GM23338 (cell line): ENCODE results near the gene SLC66A1.

Experiments used
- CREB1 ChIP-seq: fragments of 250-450 bp; sonication (Bioruptor Pico); IDR thresholded peaks from 2 replicates; pipeline ENCODE4 v1.5.0; 2020; ENCODE audit warnings: low read depth, mild to moderate bottlenecking, moderate library complexity
- EZH2 ChIP-seq: fragments of 200-600 bp; sonication (generic); IDR thresholded peaks from one replicate; pipeline ENCODE4 v1.8.0; 2017; ENCODE audit warnings: antibody characterized with exemption, mild to moderate bottlenecking, low read depth; ENCODE audit not compliant: unreplicated experiment
- EZH2phosphoT487 ChIP-seq: fragments of 200-600 bp; sonication (generic); IDR thresholded peaks from one replicate; pipeline ENCODE4 v1.8.1; 2018; ENCODE audit warnings: antibody characterized with exemption; ENCODE audit not compliant: unreplicated experiment
- POLR2AphosphoS5 ChIP-seq: IDR thresholded peaks from 2 replicates; pipeline ENCODE4 v1.6.1; 2016; ENCODE audit warnings: antibody characterized with exemption, low read depth
- TF ChIP-seq, protein P1 (sequence below), 2 experiments: fragments of 200-600 bp in 1 of 2; sonication (generic) in 1 of 2; conservative IDR thresholded peaks; 2 replicates each; pipeline versions ENCODE4 v1.5.1 to v1.6.1; 2016 to 2017; ENCODE audit warnings: antibody characterized with exemption in 2 of 2, low read depth in 2 of 2, mild to moderate bottlenecking in 2 of 2, moderate library complexity in 1 of 2
- TF ChIP-seq, protein P2 (sequence below): IDR thresholded peaks from one replicate; pipeline ENCODE4 v1.6.1; 2018; ENCODE audit warnings: antibody characterized with exemption; ENCODE audit not compliant: unreplicated experiment

DNA sequence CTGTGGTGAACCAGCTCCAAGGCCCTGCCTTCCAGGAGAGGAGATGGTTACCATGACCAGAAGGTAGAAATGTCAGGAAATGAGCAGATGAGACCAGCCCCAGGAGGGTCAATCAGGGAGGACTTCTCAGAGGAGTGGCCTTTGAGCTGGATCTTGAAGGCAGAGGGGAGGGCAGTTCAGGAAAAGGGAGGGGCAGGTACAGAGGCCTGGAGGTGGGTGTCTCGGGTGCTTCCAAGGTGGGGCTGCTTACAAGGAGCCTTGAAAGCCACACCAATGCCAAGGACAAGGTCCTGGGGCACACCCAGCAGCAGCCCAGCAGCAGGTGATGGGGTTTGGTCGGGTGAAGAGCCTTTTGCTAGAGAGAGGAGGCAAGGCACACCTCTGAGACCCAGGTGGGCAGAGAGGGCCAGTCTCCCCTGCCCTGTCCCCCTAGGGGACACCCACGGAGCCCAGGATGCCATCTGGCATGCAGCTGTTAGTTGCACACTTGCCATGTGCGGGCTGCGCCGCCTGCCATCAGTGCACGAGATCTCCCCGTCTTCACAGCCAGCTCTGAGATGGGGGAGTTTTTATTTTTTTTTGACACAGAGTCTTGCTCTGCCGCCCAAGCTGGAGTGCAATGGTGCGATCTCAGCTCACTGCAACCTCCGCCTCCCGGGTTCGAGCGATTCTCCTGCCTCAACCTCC lies 18.5 kb downstream of the SLC66A1 start:
- TF ChIP-seq, protein P1, sequence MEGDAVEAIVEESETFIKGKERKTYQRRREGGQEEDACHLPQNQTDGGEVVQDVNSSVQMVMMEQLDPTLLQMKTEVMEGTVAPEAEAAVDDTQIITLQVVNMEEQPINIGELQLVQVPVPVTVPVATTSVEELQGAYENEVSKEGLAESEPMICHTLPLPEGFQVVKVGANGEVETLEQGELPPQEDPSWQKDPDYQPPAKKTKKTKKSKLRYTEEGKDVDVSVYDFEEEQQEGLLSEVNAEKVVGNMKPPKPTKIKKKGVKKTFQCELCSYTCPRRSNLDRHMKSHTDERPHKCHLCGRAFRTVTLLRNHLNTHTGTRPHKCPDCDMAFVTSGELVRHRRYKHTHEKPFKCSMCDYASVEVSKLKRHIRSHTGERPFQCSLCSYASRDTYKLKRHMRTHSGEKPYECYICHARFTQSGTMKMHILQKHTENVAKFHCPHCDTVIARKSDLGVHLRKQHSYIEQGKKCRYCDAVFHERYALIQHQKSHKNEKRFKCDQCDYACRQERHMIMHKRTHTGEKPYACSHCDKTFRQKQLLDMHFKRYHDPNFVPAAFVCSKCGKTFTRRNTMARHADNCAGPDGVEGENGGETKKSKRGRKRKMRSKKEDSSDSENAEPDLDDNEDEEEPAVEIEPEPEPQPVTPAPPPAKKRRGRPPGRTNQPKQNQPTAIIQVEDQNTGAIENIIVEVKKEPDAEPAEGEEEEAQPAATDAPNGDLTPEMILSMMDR (conservative IDR thresholded peaks at IDR 0.05; ENCODE audit: low read depth in 2 of 2): no peak
- TF ChIP-seq EZH2: no peak
- TF ChIP-seq EZH2phosphoT487: no peak
- no peak for TF ChIP-seq POLR2AphosphoS5
- TF ChIP-seq, protein P2, sequence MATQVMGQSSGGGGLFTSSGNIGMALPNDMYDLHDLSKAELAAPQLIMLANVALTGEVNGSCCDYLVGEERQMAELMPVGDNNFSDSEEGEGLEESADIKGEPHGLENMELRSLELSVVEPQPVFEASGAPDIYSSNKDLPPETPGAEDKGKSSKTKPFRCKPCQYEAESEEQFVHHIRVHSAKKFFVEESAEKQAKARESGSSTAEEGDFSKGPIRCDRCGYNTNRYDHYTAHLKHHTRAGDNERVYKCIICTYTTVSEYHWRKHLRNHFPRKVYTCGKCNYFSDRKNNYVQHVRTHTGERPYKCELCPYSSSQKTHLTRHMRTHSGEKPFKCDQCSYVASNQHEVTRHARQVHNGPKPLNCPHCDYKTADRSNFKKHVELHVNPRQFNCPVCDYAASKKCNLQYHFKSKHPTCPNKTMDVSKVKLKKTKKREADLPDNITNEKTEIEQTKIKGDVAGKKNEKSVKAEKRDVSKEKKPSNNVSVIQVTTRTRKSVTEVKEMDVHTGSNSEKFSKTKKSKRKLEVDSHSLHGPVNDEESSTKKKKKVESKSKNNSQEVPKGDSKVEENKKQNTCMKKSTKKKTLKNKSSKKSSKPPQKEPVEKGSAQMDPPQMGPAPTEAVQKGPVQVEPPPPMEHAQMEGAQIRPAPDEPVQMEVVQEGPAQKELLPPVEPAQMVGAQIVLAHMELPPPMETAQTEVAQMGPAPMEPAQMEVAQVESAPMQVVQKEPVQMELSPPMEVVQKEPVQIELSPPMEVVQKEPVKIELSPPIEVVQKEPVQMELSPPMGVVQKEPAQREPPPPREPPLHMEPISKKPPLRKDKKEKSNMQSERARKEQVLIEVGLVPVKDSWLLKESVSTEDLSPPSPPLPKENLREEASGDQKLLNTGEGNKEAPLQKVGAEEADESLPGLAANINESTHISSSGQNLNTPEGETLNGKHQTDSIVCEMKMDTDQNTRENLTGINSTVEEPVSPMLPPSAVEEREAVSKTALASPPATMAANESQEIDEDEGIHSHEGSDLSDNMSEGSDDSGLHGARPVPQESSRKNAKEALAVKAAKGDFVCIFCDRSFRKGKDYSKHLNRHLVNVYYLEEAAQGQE: no peak
- no peak for TF ChIP-seq CREB1
